ENCODE data around the gene CD1B. TPM values are rescaled to one million over a fixed set of nuclear protein-coding genes. Genes with fewer than 3 reads are reported as not detected.
"Not testable (repeated sequence)": the region's sequence is repeated elsewhere in the genome, so short reads cannot be mapped to it uniquely, and the experiment has no call there.

Gene CD1B
- total RNA-seq, 1 experiment from 2014 or later = not detected

DNA sequence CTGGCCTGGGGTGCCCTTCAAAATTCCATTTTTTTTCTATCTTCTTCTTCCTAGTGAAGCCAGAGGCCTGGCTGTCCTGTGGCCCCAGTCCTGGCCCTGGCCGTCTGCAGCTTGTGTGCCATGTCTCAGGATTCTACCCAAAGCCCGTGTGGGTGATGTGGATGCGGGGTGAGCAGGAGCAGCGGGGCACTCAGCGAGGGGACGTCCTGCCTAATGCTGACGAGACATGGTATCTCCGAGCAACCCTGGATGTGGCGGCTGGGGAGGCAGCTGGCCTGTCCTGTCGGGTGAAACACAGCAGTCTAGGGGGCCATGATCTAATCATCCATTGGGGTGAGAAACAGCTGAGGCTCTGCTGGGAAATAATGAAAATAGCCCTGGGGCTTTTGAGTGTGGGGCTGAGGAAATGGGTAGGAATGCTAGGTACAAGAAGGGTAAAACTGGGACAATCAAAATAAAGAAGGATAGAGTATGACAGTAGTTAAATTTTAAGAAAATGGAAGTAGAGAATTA lies 24.5 kb upstream of the CD1B start:
- no peaks in the 10 kb centered on the region for H3K4me1 Mint-ChIP-seq (ENCODE audit: low read depth, unreplicated experiment)
- no peak for DNase-seq
- peaks cover 48% of the 10 kb centered on the region for H3K27me3 Mint-ChIP-seq (ENCODE audit: unreplicated experiment)
- no peak overlapping the region for H3K27ac Mint-ChIP-seq (ENCODE audit: unreplicated experiment)
- intact Hi-C loops (cut with micrococcal nuclease; ENCODE audit: unreplicated experiment) = no loop called here
- CTCF ChIA-PET = no interaction called here
- TF ChIP-seq, protein P1, sequence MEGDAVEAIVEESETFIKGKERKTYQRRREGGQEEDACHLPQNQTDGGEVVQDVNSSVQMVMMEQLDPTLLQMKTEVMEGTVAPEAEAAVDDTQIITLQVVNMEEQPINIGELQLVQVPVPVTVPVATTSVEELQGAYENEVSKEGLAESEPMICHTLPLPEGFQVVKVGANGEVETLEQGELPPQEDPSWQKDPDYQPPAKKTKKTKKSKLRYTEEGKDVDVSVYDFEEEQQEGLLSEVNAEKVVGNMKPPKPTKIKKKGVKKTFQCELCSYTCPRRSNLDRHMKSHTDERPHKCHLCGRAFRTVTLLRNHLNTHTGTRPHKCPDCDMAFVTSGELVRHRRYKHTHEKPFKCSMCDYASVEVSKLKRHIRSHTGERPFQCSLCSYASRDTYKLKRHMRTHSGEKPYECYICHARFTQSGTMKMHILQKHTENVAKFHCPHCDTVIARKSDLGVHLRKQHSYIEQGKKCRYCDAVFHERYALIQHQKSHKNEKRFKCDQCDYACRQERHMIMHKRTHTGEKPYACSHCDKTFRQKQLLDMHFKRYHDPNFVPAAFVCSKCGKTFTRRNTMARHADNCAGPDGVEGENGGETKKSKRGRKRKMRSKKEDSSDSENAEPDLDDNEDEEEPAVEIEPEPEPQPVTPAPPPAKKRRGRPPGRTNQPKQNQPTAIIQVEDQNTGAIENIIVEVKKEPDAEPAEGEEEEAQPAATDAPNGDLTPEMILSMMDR (IDR thresholded peaks at IDR 0.05; ENCODE audit: unreplicated experiment) = no peak
- no TSS peak for BruUV-seq (replicated peaks)
- no peaks in the 10 kb centered on the region for H3K9me3 Mint-ChIP-seq (ENCODE audit: low read depth, unreplicated experiment)
- H3K4me3 Mint-ChIP-seq (ENCODE audit: low read depth, unreplicated experiment) = no peak overlapping the region
- H3K36me3 Mint-ChIP-seq (ENCODE audit: insufficient read depth, unreplicated experiment) = no peaks in the 10 kb centered on the region

DNA sequence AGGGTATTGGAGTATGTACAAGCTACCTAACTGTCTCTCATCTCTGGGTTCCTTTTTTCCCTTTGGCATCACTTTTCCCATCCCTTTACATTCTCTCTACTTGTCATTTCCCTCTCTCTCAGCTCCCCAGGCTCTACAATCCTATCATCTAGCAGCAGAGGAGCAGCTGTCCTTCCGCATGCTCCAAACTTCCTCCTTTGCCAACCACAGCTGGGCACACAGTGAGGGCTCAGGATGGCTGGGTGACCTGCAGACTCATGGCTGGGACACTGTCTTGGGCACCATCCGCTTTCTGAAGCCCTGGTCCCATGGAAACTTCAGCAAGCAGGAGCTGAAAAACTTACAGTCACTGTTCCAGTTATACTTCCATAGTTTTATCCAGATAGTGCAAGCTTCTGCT lies 22.9 kb upstream of the CD1B start:
- H3K4me3 Mint-ChIP-seq (ENCODE audit: low read depth, unreplicated experiment) = no peak overlapping the region
- no peak for DNase-seq
- intact Hi-C loops (cut with micrococcal nuclease; ENCODE audit: unreplicated experiment) = no loop called here
- peaks cover 48% of the 10 kb centered on the region for H3K27me3 Mint-ChIP-seq (ENCODE audit: unreplicated experiment)
- no TSS peak for BruUV-seq (replicated peaks)
- no peaks in the 10 kb centered on the region for H3K36me3 Mint-ChIP-seq (ENCODE audit: insufficient read depth, unreplicated experiment)
- no peaks in the 10 kb centered on the region for H3K4me1 Mint-ChIP-seq (ENCODE audit: low read depth, unreplicated experiment)
- no peaks in the 10 kb centered on the region for H3K9me3 Mint-ChIP-seq (ENCODE audit: low read depth, unreplicated experiment)
- H3K27ac Mint-ChIP-seq (ENCODE audit: unreplicated experiment) = no peak overlapping the region
- CTCF ChIA-PET = no interaction called here
- TF ChIP-seq, protein P1 (IDR thresholded peaks at IDR 0.05; ENCODE audit: unreplicated experiment) = no peak

DNA sequence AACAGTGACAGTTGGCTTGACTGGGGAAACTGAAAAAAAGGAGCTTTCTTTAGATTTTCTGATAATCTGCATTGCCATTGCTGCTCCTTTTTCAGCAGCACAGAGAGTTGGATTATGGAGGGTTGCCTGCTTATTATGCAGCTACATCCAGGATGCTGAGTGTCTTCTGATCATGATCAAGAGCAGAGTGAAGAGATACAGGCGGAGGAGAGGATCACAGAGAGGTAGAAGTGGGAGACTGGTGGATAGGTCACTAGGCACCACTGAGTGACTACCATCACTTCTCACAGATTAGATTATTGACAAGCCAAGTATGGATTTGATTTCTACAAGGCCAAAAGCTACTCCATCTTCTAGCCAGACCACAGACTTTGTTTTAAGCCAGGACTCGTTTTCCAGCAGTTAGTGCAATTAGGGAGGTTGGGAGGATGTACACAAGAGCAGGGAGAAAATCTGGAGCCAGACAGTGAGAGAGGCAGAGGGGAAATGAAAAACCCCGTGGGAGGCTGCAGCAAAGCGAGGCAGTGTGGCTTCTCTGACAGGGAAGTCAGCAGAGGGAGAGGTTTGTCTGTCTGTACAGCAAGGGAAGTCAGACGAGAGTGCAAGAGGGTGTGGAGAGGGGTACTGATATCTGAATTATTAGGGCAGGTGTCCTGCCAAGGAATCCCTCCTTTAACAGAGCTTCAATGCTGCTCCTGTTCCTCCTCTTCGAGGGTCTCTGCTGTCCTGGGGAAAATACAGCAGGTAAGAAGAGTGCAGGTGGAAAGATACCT lies 22.2 kb upstream of the CD1B start, which contains the start of gene CD1E:
TSS of gene CD1E (plus strand) at position 592 of the 773 bp plus-strand sequence. CDS start at position 687, 95 bp downstream.
- H3K27me3 Mint-ChIP-seq (ENCODE audit: unreplicated experiment) = peaks cover 48% of the 10 kb centered on the region
- no peaks in the 10 kb centered on the region for H3K4me1 Mint-ChIP-seq (ENCODE audit: low read depth, unreplicated experiment)
- intact Hi-C loops (cut with micrococcal nuclease; ENCODE audit: unreplicated experiment) = no loop called here
- TF ChIP-seq, protein P1 (IDR thresholded peaks at IDR 0.05; ENCODE audit: unreplicated experiment) = no peak
- no peak for DNase-seq
- H3K9me3 Mint-ChIP-seq (ENCODE audit: low read depth, unreplicated experiment) = no peaks in the 10 kb centered on the region
- no peaks in the 10 kb centered on the region for H3K36me3 Mint-ChIP-seq (ENCODE audit: insufficient read depth, unreplicated experiment)
- no TSS peak for BruUV-seq (replicated peaks)
- H3K27ac Mint-ChIP-seq (ENCODE audit: unreplicated experiment) = no peak within 1 kb of the TSS
- no peak within 1 kb of the TSS for H3K4me3 Mint-ChIP-seq (ENCODE audit: low read depth, unreplicated experiment)
- CTCF ChIA-PET = no interaction called here

DNA sequence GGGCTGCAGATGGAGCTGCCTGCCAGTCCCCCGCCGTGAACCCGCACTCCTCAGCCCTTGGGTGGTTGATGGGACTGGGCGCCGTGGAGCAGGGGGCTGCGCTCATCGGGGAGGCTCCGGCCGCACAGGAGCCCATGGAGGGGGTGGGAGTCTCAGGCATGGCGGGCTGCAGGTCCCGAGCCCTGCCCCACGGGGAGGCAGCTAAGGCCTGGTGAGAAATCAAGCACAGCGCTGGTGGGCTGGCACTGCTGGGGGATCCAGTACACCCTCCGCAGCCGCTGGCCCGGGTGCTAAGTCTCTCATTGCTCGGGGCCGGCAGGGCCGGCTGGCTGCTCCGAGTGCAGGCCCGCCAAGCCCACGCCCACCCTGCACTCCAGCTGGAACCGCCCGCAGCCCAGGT lies 17.6 kb upstream of the CD1B start:
- H3K9me3 Mint-ChIP-seq (ENCODE audit: low read depth, unreplicated experiment); BruUV-seq (replicated peaks); CTCF ChIA-PET; H3K27ac Mint-ChIP-seq (ENCODE audit: unreplicated experiment); intact Hi-C loops (cut with micrococcal nuclease; ENCODE audit: unreplicated experiment); H3K4me1 Mint-ChIP-seq (ENCODE audit: low read depth, unreplicated experiment); H3K36me3 Mint-ChIP-seq (ENCODE audit: insufficient read depth, unreplicated experiment); H3K4me3 Mint-ChIP-seq (ENCODE audit: low read depth, unreplicated experiment); DNase-seq: not testable (repeated sequence)
- H3K27me3 Mint-ChIP-seq (ENCODE audit: unreplicated experiment) = peaks cover 11% of the 10 kb centered on the region

DNA sequence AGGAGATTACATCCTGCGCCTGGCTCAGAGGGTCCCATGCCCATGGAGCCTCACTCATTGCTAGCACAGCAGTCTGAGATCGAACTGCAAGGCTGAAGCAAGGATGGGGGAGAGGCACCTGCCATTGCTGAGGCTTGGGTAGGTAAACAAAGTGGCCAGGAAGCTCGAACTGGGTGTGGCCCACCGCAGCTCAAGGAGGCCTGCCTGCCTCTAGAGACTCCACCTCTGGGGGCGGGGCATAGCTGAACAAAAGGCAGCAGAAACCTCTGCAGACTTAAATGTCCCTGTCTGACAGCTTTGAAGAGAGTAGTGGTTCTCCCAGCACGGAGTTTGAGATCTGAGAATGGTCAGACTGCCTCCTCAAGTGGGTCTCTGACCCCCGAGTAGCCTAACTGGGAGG lies 5.1 kb upstream of the CD1B start:
- H3K4me3 Mint-ChIP-seq (ENCODE audit: low read depth, unreplicated experiment); intact Hi-C loops (cut with micrococcal nuclease; ENCODE audit: unreplicated experiment); H3K36me3 Mint-ChIP-seq (ENCODE audit: insufficient read depth, unreplicated experiment); H3K9me3 Mint-ChIP-seq (ENCODE audit: low read depth, unreplicated experiment); H3K4me1 Mint-ChIP-seq (ENCODE audit: low read depth, unreplicated experiment); H3K27me3 Mint-ChIP-seq (ENCODE audit: unreplicated experiment); BruUV-seq (replicated peaks); H3K27ac Mint-ChIP-seq (ENCODE audit: unreplicated experiment): not testable (repeated sequence)
- CTCF ChIA-PET = interaction anchor here (0.6 kb wide), 1 partner anchor 155 kb away, joined by 3 read pairs; no protein-coding TSS in a partner anchor
- peak; percentile 46 for DNase-seq

Measured in Calu3 (cell line).